Right lobe of liver (tissue), 6 donors: Measurements from ENCODE around the gene VAPB. TPM values are rescaled to one million over a fixed set of nuclear protein-coding genes. Genes with fewer than 3 reads are reported as not detected.

Experiments
- ATAC-seq, 4 donors: fragments of 200-7000 bp; cut with Tn5 transposase; one replicate each; pipeline ENCODE4 v1.9.1; 2020; ENCODE audit warnings: mild to moderate bottlenecking in 4 of 4, moderate library complexity in 4 of 4
- DNase-seq, 3 donors: peaks; one replicate each; pipeline ENCODE4 v3.0.0-alpha.2; 2020
- H3K27ac ChIP-seq, 3 donors: fragments of 200-600 bp; one replicate each; pipeline ENCODE4 v1.8.0; 2022
- H3K27me3 ChIP-seq, 2 donors: fragments of 200-600 bp; one replicate each; pipeline ENCODE4 v1.8.0; 2022
- H3K36me3 ChIP-seq, 4 donors: fragments of 200-600 bp; sonication (generic) in 1 of 4; one replicate each; pipeline versions ENCODE4 v1.5.1 to v1.8.0; 2017 to 2022; ENCODE audit warnings: control low read depth in 1 of 4
- H3K4me1 ChIP-seq, 4 donors: fragments of 200-600 bp; sonication (generic) in 1 of 4; one replicate each; pipeline versions ENCODE4 v1.5.1 to v1.8.0; 2017 to 2022; ENCODE audit warnings: control low read depth in 1 of 4
- H3K4me3 ChIP-seq, 3 donors: fragments of 200-600 bp; one replicate each; pipeline ENCODE4 v1.8.0; 2022
- H3K9me3 ChIP-seq, 4 donors: fragments of 200-600 bp; sonication (generic) in 1 of 4; one replicate each; pipeline versions ENCODE4 v1.5.1 to v1.8.0; 2017 to 2022; ENCODE audit warnings: control low read depth in 1 of 4
- CTCF ChIP-seq, 4 donors: fragments of 200-600 bp in 3 of 4; fragments of 450-650 bp in 1 of 4; IDR thresholded peaks; one replicate each; pipeline versions ENCODE4 v1.5.1 to v1.8.0; 2016 to 2022; ENCODE audit warnings: antibody characterized with exemption in 4 of 4, mild to moderate bottlenecking in 2 of 4
- POLR2A ChIP-seq: fragments of 450-650 bp; IDR thresholded peaks from one replicate; pipeline ENCODE4 v1.6.1; 2017; ENCODE audit warnings: antibody characterized with exemption, mild to moderate bottlenecking
- WGBS: methylation state at CpG from one replicate; pipeline ENCODE4 v1.1.6; 2018; ENCODE audit warnings: low coverage, low lambda C conversion rate; ENCODE audit not compliant: insufficient coverage; ENCODE audit errors: missing lambda C conversion rate; 5-methylcytosine and 5-hydroxymethylcytosine counted together
- intact Hi-C, 2 donors: fragments of 100-400 bp; cut with DNase I; formaldehyde crosslinking; loops; one replicate each; pipeline versions ENCODE4 v1.11.2 to v1.14.1; 2022
- total RNA-seq, 6 experiments: library from RNA; depleted of rRNA in 2 of 6; stranded (reverse); fragments of >200 nt in 2 of 6; fragmentation: NEBNext Ultra II Directional in 3 of 6; extraction: Animal tissue kit (Norgen Biotek cat#: 25700) in 3 of 6; gene quantifications; one replicate each; pipeline versions ENCODE4 v1.1.0 to v1.2.4, GENCODE V29; 2016 to 2023
- donor health status: DM: no; HTN: yes; CAD: no.
- donor health status: DM: no; HTN: no; CAD: no.
- donor health status: DM: no; HTN: no; CAD: no.
- donor health status: DM: no; HTN: yes; CAD: no.
- donor health status: DM: no; HTN: yes; CAD: no.

The VAPB gene
- total RNA-seq, 6 experiments from 2014 or later = 17.5 to 42.9 (median 31.4) TPM

DNA sequence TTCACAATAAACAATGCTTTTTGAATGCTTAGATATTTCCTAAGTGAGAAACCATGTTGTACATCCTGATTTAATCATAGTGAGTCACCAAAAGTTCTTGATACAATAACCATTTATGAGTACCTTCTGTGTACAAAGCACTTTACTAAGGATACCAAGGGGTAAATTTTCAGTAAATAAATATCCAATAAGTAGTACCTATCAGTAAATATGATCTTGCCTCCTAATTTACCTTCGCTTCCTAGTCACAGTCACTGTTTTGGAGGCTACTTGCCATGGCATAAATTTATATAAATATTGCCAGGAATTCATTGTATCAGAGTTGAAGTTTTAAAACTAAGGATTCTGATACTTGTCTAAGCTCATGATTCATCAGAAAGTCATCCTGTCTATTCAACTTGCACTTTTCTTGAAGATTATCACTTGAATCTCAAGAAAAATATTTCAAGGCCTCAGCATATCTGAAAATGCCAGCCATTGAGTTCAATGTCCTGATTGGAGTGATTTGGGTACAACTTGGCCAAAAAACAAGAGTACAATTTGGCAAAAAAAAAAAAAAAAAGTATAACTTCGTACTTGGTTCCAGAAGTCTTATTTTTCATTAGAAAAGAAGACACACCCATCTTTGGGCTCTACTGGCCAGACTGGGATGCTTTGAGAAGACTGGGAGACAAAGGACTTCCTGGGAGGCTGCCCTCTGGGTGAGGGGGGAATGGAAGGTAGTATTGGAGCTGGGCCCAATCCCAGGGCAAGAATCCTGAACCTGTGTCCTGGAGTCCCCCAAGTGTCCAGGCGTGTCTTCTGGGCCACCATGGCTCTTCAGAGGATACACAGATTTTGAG lies 46.7 kb upstream of the VAPB start:
- WGBS = 88% methylated on average over 2 of the region's 3 CpGs
- no peaks in the 10 kb centered on the region for H3K9me3 ChIP-seq
- TF ChIP-seq CTCF (IDR thresholded peaks at IDR 0.05) = no peak
- TF ChIP-seq POLR2A = no peak
- intact Hi-C loops = no loop called here
- no peaks in the 10 kb centered on the region for H3K27me3 ChIP-seq
- DNase-seq (no peak), ATAC-seq (no peak)
- no peak overlapping the region for H3K27ac ChIP-seq
- peaks cover 0 to 10% (median 2%) of the 10 kb centered on the region in 4 donors for H3K36me3 ChIP-seq
- no peaks in the 10 kb centered on the region for H3K4me1 ChIP-seq
- no peak overlapping the region for H3K4me3 ChIP-seq

DNA sequence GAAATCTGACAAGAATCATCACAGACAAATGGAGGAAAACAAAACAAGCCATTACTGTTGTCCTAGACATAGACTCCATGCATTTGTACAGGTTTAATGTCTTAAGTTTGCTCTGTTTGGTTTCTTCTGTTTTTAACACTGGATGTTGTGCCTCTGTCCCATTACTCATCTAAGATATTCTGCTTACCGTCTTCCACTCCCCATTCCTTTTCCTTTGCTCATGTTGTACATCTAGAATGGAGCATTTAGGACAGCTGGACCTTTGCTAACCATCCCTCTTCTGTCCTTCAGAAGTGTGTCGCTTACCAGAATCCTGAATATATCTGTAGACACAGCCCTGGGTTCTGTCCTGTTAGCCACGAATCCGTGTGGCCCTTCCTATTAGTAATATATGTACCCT lies 44.3 kb upstream of the VAPB start:
- Histone ChIP-seq H3K4me3 (no peak overlapping the region), H3K27ac (no peak overlapping the region), H3K27me3 (no peaks in the 10 kb centered on the region), H3K36me3 (peaks cover 0 to 10% (median 2%) of the 10 kb centered on the region in 4 donors), H3K9me3 (no peaks in the 10 kb centered on the region), H3K4me1 (no peaks in the 10 kb centered on the region)
- intact Hi-C loops = no loop called here
- TF ChIP-seq CTCF (IDR thresholded peaks at IDR 0.05) = no peak
- TF ChIP-seq POLR2A = no peak
- ATAC-seq (no peak), DNase-seq (no peak)
- 100% methylated on average over 3 of the region's 4 CpGs for WGBS

GRCh38 chr20:58349570-58349969 lies 39.5 kb upstream of the VAPB start:
- no peak for DNase-seq
- intact Hi-C loops = no loop called here
- whole genome bisulfite sequencing = 60% methylated on average over 1 of the region's 3 CpGs
- H3K36me3 ChIP-seq = peaks cover 0 to 19% (median 2%) of the 10 kb centered on the region in 4 donors
- ATAC-seq = no peak
- H3K27ac ChIP-seq = no peak overlapping the region
- no peaks in the 10 kb centered on the region for H3K9me3 ChIP-seq
- H3K4me3 ChIP-seq = no peak overlapping the region
- no peak for TF ChIP-seq POLR2A
- TF ChIP-seq CTCF (IDR thresholded peaks at IDR 0.05) = no peak
- no peaks in the 10 kb centered on the region for H3K27me3 ChIP-seq
- no peaks in the 10 kb centered on the region for H3K4me1 ChIP-seq

GRCh38 chr20:58352468-58352867 lies 36.6 kb upstream of the VAPB start:
- TF ChIP-seq POLR2A (no peak), CTCF (IDR thresholded peaks at IDR 0.05) (no peak)
- 83% methylated on average over 2 of the region's 2 CpGs for WGBS
- no peak for DNase-seq
- H3K4me1 ChIP-seq = no peaks in the 10 kb centered on the region
- intact Hi-C loops = no loop called here
- ATAC-seq = no peak
- H3K36me3 ChIP-seq = peaks cover 0 to 13% (median 2%) of the 10 kb centered on the region in 4 donors
- no peak overlapping the region for H3K27ac ChIP-seq
- no peaks in the 10 kb centered on the region for H3K9me3 ChIP-seq
- no peaks in the 10 kb centered on the region for H3K27me3 ChIP-seq
- H3K4me3 ChIP-seq = no peak overlapping the region
